Adipose tissue (tissue), 3 donors: Measurements from ENCODE around the gene RHBDD1. TPM values are rescaled to one million over a fixed set of nuclear protein-coding genes. Genes with fewer than 3 reads are reported as not detected.

Experiments used
- H3K27ac ChIP-seq: one replicate; pipeline ENCODE4 v1.5.1; 2013; ENCODE audit warnings: low read depth, low read length
- WGBS, 3 donors: extraction: QIAGEN DNeasy Blood & Tissue Kit; methylation state at CpG; one replicate each; pipeline ENCODE4 v1.1.7; 2013; 5-methylcytosine and 5-hydroxymethylcytosine counted together
- polyA plus RNA-seq, 3 donors: library from polyadenylated mRNA; stranded (reverse); fragments of 200-250 nt; gene quantifications; one replicate each; pipeline ENCODE4 v1.2.3, GENCODE V29; 2013
- donor health status: healthy with polysubstance abuse.
- donor health status: Bipolar disorder and iron deficiency.
- donor health status: healthy.

RHBDD1 gene
- polyA plus RNA-seq, 3 donors = 5.4 to 8.3 (median 6.0) TPM

GRCh38 chr2:226898121-226898520 lies 62.3 kb downstream of the RHBDD1 start:
- 72 to 92% (median 87%) methylated on average over 4 of the region's 4 CpGs for WGBS, 3 donors
- no peak overlapping the region for H3K27ac ChIP-seq

GRCh38 chr2:226898897-226899296 lies 63.0 kb downstream of the RHBDD1 start:
- 92 to 94% (median 94%) methylated on average over 3 of the region's 3 CpGs for WGBS, 3 donors
- H3K27ac ChIP-seq = no peak overlapping the region

GRCh38 chr2:226902041-226902966 lies 66.5 kb downstream of the RHBDD1 start:
- 84 to 91% (median 88%) methylated on average over 6 of the region's 6 CpGs for WGBS, 3 donors
- H3K27ac ChIP-seq = no peak overlapping the region

- 80 to 93% (median 82%) methylated on average over 4 of the region's 4 CpGs for WGBS, 3 donors
- H3K27ac ChIP-seq = no peak overlapping the region
These were observed 67.3 kb downstream of the RHBDD1 start for GRCh38 chr2:226903179-226903578.

GRCh38 chr2:226904592-226904991 lies 68.7 kb downstream of the RHBDD1 start:
- H3K27ac ChIP-seq = no peak overlapping the region
- 96% methylated on average over 6 of the region's 6 CpGs for WGBS, 3 donors

- 70 to 90% (median 79%) methylated on average over 6 of the region's 6 CpGs for WGBS, 3 donors
- no peak overlapping the region for H3K27ac ChIP-seq
These were observed 69.9 kb downstream of the RHBDD1 start for GRCh38 chr2:226905718-226906117.

- WGBS, 3 donors = 81 to 92% (median 87%) methylated on average over 4 of the region's 4 CpGs
- no peak overlapping the region for H3K27ac ChIP-seq
These were observed 70.4 kb downstream of the RHBDD1 start for GRCh38 chr2:226906163-226906693.

GRCh38 chr2:226909126-226909525 lies 73.3 kb downstream of the RHBDD1 start:
- WGBS, 3 donors = 78 to 91% (median 91%) methylated on average over 3 of the region's 3 CpGs
- no peak overlapping the region for H3K27ac ChIP-seq

- 72 to 88% (median 81%) methylated on average over 2 of the region's 2 CpGs for whole genome bisulfite sequencing, 3 donors
- H3K27ac ChIP-seq = no peak overlapping the region
These were observed 74.0 kb downstream of the RHBDD1 start for GRCh38 chr2:226909836-226910235.

GRCh38 chr2:226910384-226910783 lies 74.5 kb downstream of the RHBDD1 start:
- WGBS, 3 donors = 0 to 94% (median 4%) methylated on average over 1 of the region's 1 CpG
- no peak overlapping the region for H3K27ac ChIP-seq

GRCh38 chr2:226911932-226912331 lies 76.1 kb downstream of the RHBDD1 start:
- no peak overlapping the region for H3K27ac ChIP-seq
- WGBS, 3 donors = 94 to 96% (median 95%) methylated on average over 3 of the region's 3 CpGs

- no peak overlapping the region for H3K27ac ChIP-seq
These were observed 77.8 kb downstream of the RHBDD1 start for GRCh38 chr2:226913641-226914040.

- WGBS, 3 donors = 71 to 95% (median 77%) methylated on average over 6 of the region's 6 CpGs
- no peak overlapping the region for H3K27ac ChIP-seq
These were observed 80.0 kb downstream of the RHBDD1 start for GRCh38 chr2:226915846-226916360.

GRCh38 chr2:226916669-226917068 lies 80.8 kb downstream of the RHBDD1 start:
- WGBS, 3 donors = 76 to 94% (median 89%) methylated on average over 1 of the region's 1 CpG

GRCh38 chr2:226932443-226932842 lies 96.6 kb downstream of the RHBDD1 start:
- WGBS, 3 donors = 93 to 96% (median 94%) methylated on average over 5 of the region's 5 CpGs
- H3K27ac ChIP-seq = no peak overlapping the region

More at GRCh38 chr2:226916669-226917068, 80.8 kb downstream of the RHBDD1 start:
- no peak overlapping the region for H3K27ac ChIP-seq

GRCh38 chr2:226934546-226935201 lies 98.8 kb downstream of the RHBDD1 start:
- 96 to 100% (median 99%) methylated on average over 2 of the region's 2 CpGs for WGBS, 3 donors
- H3K27ac ChIP-seq = no peak overlapping the region

GRCh38 chr2:226943862-226944620 lies 108.2 kb downstream of the RHBDD1 start:
- no peak overlapping the region for H3K27ac ChIP-seq
- WGBS, 3 donors = 90 to 91% (median 91%) methylated on average over 9 of the region's 9 CpGs

- WGBS, 3 donors = 73 to 93% (median 80%) methylated on average over 3 of the region's 3 CpGs
- H3K27ac ChIP-seq = no peak overlapping the region
These were observed 117.4 kb downstream of the RHBDD1 start for GRCh38 chr2:226953206-226953605.
